ENCODE data around the gene PLOD2.
"Not testable (repeated sequence)": the region's sequence is repeated elsewhere in the genome, so short reads cannot be mapped to it uniquely, and the experiment has no call there.

The PLOD2 gene

DNA sequence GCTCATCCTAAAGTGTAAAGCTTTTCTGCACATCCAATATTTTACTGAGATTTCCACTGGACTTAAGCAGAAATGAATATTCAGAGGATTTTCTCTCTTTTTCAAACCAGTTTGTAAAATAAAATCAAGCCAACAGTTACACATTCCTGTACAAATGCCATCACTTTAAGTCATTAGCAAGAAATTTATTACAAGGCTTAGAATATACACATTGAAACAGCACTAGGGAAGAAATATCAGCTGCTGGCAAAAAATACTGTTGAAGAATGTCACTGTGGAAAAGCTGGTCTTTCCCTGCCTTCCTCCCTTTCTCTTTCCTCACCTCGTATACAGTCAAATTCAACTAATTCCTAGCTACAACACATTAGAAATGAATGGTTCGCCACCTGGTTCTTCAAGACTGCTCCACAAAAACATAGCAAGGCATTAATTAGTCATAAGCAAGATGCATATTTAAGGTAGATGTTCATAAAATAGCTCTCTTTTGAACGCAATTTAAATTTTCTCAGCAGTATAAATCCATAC is 21.3 kb downstream of the PLOD2 start:
- DNase-seq (ENCODE audit: low spot score), result no peak

DNA sequence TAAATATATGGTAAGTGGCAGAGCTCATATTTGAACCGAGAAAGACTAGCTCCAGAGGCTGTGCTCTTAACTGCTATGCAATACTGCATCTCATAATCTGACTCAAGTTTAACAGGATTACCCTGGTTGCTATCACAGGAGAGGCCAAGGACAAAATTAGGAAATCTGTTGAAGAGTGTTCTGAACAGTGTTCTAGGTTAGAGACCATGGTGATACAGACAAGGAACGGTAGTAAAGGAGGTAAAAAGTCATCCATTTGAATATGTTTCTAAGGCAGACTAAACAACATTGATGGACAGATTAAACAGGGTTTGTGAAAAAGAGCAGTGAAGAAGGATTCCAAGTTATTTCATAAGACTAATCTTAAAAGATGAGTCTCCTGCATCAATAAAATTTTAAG is 22.1 kb downstream of the PLOD2 start:
- no peak for DNase-seq (ENCODE audit: low spot score)

DNA sequence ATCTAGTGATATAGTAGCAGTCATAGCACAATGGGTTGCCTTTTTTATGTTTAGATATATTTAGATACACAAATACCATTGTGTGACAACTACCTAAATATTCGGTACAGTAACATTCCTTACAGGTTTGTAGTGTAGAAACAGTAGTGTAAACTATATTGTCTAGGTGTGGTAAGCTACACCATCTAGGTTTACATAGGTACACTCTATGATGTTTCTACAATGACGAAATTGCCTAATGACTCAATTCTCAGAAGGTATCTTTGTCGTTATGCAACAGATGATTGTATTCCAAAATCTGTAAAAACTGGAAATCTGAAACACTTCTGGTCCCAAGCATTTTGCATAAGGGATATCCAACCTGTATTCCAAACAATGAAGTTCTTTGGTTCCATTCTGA is 24.3 kb downstream of the PLOD2 start:
- no peak for DNase-seq (ENCODE audit: low spot score)

DNA sequence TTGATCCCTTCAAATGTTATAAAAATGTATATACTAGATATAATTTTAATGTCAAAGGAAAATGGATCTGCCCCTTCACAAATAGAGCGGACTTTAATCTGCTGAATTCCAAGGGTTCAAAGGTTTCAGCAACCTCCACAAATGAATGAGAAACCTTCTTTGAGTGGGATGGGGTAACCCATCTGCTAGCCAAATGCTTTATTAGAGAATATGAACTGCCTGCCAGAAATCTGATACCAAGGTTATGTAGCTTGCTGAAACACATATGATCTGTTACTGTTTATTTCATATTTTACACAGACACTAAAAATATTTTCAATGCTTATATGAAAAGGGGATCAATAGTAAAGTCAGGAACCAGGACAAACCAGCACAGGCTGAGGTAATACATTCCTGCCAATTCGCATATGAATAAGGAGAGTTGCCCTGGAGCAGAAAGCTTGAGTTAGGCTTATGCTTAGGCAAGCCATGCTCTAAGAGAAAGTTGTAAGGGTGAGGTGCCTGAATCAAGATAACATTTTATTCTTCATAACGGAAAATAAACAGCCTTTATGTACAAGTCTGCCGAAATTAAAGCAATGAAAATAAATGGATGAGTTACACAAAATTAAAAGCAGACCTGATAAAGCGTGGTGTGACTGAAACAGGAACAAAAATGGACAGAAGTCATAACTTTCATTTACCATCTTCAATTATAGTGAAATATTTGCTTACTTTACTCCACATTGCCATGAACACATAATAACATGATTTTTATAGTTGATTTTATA is 26.5 kb downstream of the PLOD2 start:
- DNase-seq (ENCODE audit: low spot score), result no peak

DNA sequence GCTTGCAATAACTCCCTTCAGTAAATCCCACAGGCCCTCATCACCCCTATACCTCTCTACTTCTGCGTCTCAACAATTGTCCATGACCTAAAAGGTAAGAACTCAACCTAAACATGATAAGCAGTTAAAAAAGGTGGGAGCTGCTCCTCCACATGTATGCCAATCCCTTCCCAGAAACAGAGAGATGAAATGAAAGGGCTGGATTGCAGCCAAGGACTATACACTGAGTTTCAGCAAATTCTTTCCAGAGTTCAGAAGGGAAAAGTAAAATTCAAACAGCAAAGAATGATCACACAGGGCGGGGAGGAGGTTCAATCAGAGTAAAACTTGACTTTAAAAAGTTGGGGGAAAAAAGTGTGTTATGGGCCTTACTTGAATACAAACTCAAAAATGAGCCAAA is 27.5 kb downstream of the PLOD2 start:
- DNase-seq (ENCODE audit: low spot score), result no peak

DNA sequence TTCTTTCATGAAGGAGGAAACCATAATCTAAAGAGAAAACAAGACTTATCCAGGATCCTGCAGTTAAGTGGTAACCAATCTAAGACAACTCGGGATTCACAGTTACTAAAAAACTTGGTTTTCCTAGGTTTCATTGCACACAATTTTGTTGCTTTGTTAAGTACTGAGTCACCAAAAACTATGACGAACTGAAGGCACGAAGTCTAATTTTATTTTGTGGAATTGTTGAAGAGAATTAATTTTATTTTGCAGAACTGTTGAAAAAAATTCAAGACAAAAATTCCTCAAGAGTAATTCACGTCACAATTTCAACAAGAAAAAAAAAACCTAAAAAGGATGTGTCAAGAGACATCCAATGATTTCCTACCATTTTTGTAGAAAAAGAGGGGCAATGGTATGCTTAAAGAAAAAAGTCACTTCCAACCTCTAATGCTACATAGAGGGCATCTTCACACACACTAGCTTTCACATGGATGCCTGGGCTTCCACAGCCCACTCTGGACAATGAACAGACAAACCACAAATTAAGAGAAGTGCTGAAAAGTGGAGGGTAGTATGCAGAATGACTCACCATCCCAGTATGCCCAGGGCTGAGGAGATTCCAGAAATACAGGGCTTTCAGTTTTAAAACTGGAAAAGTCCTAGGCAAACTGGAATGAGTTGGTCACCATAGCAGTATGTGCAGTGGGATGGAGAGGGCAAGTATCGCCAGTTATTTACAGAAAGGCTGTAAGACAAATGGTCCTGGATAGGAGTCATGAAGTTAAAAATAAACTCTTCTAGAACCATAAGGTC is 29.2 kb downstream of the PLOD2 start:
- no peak for DNase-seq (ENCODE audit: low spot score)

DNA sequence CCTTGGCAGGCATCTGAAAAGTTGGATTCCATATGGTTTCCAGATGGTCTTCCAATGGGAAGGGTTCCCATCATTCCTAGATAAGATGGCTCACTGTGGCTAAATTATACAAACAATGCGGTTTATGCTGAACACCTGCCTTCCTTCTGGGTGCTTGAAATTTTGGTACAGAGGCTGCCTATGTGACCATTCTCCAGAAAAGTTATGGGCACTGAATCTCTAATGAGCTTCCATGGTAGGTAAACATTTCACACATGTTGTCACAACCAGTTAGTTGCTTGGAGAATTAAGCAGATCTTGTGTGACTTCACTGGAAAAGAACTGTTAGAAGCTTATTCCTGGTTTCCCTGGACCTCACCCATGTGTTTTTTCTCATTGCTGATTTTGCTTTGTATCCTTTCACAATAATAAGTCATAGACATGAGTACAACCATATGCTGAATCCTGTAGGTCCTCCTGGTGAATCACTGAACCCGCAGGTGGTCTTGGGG is 30.1 kb downstream of the PLOD2 start:
- DNase-seq (ENCODE audit: low spot score), result no peak

DNA sequence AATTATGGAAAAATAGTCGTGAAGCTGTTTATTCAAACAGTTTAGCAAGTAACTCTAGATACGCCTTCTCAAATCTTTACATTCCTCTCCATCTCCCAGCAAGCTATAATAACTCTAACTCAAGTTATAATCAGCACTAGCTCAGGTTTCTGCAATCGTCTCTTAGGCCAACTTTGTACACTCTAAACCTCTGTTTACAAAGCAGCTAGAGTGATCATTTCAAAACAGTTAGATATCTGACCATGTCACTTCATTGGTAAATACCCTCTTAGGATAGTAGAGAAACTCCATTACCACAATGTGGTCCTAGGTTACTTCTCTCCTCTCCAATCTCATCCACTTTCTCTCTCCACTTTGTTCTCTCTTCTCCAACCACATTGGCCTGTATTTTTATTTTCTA is 31.2 kb downstream of the PLOD2 start:
- no peak for DNase-seq (ENCODE audit: low spot score)

DNA sequence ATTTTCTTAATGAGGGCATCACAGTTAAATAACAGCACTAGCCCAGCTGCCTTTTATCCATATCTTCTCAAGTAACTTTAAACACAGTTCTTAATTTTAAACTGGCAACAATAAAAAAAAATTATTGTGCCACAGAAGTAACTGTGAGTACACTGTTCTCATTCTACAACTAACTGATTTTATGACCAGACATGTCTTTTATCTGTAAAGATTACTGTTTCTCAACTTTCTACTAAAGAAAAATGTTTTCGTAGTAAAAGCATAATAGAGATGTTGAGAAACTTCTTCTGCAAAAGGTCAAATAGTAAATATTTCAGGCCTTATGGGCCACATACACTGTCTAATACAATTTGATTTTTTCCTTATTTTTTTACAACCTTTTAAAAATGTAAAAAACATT is 32.0 kb downstream of the PLOD2 start:
- no peak for DNase-seq (ENCODE audit: low spot score)

DNA sequence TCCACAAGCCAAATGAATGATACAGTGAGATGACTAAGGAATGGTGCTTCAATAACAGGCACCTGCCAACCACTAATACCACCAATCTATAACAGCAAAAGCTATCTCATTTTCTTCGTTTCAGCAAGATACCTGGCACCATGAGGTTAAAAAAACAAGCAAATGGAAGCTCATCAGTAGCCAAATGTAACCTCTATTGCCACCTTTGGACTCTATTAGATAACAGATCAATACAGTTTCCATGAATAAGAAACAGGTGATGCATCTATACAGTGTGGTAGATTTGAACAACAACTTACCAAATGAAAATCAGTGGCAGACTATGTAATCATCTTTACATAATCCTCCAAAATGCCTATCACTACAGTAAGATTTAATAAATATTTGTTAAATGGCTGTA is 32.8 kb downstream of the PLOD2 start:
- no peak for DNase-seq (ENCODE audit: low spot score)

DNA sequence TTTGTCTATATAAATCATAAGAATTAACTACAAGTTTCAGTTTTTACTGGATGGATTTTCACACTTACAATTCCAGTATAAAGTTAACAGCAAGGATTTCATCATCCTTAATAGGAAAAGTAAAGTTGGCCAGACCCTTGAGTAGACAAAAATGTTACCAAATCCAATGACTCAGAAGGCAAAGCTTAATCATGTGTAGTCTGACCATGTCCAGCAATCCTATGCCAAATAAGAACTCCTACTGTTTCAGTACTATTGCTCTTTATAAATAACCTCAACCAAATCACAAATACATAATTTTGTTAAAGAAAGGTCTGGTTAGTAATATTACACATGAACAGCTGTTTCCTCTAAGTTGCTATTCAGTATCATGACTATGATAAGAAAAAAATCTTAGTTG is 35.0 kb downstream of the PLOD2 start:
- DNase-seq (ENCODE audit: low spot score), result no peak

DNA sequence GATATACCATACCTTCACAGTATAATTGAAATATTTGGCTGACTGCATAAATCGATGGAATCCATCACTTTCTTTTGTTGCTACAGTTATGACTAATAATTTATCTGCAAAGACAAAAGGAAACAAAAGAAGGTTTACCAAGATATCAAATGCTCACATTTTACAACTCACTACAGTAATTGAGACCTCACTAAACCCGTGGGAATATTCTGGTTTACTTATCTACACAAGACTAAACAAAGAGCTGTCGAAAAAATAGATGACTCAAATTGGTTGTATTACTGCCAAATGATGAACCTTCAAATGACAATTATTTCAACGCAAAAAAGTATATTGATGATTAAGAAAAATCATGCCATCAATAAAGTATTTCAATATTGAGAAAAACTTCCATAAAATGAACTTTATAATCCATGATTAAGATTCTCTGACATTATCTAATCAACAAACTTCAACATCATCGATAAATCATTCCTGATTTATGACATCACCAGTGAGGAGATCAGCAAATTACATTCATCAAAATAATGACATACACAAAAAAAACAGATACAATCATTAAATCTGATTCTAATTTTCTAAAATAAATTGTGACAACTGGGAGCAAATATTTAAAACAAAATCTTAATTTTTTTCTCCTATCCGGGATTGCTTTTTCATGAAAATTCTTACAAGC is 36.7 kb downstream of the PLOD2 start:
- no peak for DNase-seq (ENCODE audit: low spot score)

DNA sequence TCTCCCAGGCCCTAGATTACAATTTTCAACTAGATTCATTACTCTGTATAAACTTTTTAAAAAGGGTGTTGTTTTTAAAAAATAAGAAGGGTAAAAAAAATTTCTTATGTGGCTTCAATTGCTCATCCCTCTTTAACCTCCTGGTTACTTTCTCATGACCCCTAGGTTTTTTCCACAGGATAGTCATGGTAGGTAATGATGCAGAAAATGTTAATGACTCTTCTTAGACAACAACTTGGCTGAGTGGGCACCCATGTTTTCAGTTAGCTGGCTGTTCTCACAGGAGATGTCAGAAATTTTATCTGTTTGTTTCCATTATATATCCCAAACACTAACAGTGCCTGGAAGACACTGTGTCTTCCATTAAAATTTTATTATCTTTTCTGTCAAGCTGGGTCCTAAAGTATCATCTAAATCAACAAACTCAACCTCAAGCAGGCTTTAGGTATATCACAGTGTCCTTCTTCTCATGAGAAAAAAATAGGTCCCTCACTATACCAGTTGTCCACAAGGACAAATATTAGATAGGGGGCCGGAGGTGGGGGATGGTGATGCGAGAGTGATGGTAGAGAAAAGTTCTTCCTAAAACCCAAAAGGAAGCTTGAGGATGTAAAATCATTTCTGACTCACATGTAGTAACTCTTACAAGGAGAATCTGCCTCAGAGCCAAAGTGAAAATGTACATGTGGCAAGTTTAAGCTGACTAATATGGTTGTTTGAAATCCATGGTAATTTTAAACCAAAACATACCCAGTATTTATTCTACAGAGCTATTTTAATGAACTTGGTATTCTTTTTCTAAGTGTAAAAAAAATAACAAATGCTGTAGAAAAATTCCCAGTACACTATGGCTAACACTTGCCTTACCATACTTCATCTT is 43.3 kb downstream of the PLOD2 start:
- DNase-seq (ENCODE audit: low spot score), result no peak

DNA sequence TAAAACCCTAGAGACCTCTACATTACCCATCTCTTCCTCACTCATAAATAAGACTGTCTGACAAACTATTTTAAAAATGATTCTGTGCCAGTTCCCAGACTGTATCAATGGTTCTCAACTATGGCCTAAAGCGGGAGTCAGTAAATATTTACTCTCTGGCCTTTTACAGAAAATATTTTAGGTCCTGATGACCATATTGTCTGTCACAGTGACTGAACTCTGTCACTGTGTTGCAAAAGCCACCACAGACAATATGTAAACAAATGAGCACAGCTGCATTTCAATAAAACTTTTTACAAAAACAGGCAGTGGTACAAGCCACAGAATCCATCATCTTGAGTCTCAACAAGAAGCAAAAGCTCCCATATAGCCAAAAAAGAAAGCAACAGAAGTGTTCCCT is 45.4 kb downstream of the PLOD2 start:
- DNase-seq (ENCODE audit: low spot score), result no peak

DNA sequence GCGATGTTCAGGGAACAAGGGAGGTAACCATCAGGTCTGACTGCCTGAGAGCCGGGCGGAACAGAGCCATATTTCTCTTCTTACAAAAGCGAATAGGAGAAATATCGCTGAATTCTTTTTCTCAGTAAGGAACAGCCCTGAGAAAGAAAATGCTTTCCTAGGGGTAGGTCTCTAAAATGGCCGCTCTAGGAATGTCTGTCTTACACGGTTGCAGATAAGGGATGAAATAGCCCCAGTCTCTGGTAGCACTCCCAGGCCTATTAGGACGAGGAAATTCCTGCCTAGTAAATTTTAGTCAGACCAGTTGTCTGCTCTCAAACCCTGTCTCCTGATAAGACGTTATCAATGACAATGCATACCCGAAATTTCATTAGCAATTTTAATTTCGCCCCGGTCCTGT is 47.2 kb downstream of the PLOD2 start:
- not testable (repeated sequence) for DNase-seq (ENCODE audit: low spot score)

DNA sequence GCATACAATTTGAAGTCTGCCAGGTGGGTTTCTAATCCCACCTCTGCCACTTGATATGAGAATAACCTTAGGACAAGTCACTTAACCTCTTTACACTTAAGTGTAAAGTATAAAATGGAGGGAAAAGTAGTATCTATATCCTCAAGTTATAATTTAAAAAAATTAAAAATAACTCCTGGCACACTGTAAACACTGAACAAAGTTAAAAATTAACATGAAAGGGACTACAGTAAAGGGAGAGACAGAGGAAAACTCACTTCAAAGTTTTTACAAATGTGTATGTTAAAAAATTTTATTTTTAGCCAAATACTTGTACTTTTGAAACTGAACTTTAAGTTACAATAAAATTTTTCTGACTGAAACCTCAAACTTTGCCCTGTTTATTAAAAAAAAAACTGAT is 49.6 kb downstream of the PLOD2 start:
- no peak for DNase-seq (ENCODE audit: low spot score)

DNA sequence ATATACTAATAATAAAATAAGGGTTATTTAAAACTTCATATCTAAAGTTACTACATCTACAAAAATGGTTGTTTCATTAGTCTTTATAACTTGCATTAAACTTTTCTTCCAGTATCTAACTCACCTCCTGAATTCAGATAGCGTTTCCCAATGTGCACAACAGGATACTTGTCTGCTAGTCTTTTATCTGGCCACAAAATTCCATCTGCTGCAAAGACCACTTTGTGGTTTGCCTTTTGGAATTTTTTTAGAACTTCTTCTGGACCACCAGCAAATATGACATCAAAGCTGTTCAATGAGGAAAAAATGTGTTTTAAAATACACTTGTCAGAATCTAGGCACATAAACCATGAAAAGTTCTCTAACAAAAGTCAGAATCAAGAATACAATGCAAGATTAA is 50.8 kb downstream of the PLOD2 start:
- no peak for DNase-seq (ENCODE audit: low spot score)

DNA sequence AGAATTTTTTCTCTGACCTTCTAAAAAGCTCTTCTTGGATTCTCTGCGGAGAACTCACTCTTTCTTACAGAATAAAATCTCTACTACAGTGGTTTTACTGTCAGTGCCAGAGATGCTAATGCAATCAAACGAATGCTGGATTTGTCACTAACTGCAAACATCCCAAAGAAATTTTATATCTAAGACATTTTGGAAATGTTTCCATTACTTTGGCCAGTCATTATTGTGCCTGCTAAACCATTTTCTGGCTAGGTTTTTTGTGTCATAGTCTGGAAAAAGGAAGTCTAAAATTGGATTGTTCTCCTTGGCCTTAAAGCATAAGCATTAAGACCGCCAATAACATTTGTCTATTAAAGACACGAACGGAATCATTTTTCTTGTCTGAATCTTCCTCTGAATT is 54.0 kb downstream of the PLOD2 start:
- DNase-seq (ENCODE audit: low spot score), result no peak

DNA sequence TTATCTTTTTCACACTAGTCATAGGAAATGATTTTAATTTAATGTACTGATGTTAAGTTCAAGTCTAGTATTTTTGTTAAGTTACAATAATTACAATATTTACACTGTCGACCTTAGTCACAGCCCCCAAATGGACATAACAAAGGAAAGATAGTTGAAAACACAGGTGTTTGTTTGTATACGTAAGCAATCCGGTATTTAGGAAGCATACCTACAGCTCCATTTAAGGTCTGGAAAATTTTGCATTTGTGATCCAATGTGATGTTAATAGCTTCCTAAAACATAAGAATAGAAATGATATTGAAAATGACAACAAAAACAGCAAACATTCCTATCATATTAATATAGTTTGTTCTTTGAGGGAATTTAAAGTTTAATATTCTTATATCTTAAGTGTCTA is 56.9 kb downstream of the PLOD2 start:
- DNase-seq (ENCODE audit: low spot score), result no peak

DNA sequence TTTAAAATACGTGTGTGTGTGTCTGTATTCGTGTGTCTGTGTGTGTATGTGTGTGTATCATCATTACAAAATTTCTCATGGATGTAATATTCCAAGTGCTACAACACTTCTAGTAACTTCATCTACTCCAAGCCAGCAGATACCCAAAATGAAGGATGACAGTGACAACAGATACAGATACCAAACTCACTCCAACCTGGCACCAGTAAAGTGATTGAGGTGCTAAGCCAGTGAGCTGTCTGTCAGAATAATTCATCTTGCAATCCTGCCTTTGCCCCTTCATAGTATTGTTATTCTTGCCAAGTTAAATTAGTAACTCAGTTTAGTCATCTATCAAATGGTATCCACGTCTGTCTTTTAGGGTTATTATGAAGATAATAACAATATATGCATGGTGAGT is 58.1 kb downstream of the PLOD2 start:
- no peak for DNase-seq (ENCODE audit: low spot score)

DNA sequence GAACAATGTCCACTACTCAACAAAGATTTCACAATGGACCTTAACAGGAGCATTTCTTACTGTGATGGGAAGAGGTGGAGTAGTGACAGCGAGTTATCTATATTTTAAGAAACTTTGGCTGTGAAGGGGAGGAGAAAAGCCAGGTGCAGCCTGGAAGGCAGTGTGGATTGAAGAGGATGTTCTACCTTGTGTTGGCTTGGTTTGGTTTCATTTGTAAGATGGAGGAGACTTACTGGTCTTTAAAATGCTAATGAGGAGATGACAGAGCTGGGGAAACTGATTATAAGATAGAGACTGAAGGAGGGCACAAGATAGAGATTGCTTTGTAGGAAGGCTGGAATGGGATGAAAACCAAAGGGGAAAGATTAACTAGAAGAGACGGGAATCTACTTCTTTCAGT is 59.4 kb downstream of the PLOD2 start:
- DNase-seq (ENCODE audit: low spot score), result no peak

Data from putamen (tissue), 1 donor.